Measurements from ENCODE around the gene DMAC2L.
"Not testable (repeated sequence)": the region's sequence is repeated elsewhere in the genome, so short reads cannot be mapped to it uniquely, and the experiment has no call there.

DMAC2L gene

DNA sequence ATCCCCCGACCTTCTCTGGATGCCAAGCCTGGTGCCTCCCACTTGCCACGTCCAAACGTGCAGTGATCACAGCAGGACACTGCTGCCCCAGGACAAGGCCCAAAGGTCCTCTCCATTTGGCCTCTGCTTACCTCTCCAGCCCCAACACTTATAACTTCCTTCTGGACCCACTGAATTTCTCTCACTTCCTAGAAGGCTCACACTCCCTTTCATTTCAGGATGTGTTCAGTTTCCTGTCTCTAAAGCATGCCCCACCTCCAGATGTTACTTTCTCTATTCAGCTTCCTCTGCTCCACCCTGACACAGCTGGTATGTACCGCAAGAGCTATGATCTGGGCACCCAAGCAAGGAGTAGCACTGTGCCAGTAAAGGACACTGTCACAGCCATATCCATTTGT, 51.6 kb downstream of the DMAC2L start:
- H3K27me3 ChIP-seq (replicated peaks in 2 of 5; ENCODE audit: control insufficient read depth in 4 of 5, insufficient read depth in 5 of 5, low read length in 4 of 5), result no peaks in the 10 kb centered on the region
- H3K9me3 ChIP-seq (ENCODE audit: control extremely low read depth in 1 of 5, control insufficient read depth in 4 of 5, insufficient read depth in 2 of 5, low read depth in 1 of 5, low read length in 4 of 5), result no peaks in the 10 kb centered on the region
- H3K4me3 ChIP-seq (ENCODE audit: control insufficient read depth in 1 of 7, extremely low read depth in 1 of 7, insufficient read depth in 4 of 7, low read depth in 2 of 7, low read length in 6 of 7), result peak overlapping the region in 6 of 7 experiments; percentile 39 to 81 (median 72)
- 4% methylated on average over 4 of the region's 4 CpGs for WGBS (ENCODE audit: insufficient coverage)
- peak overlapping the region; percentile 33 to 83 for H3K27ac ChIP-seq (ENCODE audit: insufficient read depth in 1 of 2, low read depth in 1 of 2, low read length in 2 of 2, poor library complexity in 1 of 2, severe bottlenecking in 2 of 2)
- POLR2A ChIA-PET, result no interaction called here
- CTCF ChIA-PET, result interaction anchor here (0.9 to 2.2 kb wide), 7 partner anchors 13 to 351 kb away, joined by 4 to 6 read pairs (median 6); no protein-coding TSS in a partner anchor
- H3K36me3 ChIP-seq (ENCODE audit: control insufficient read depth in 4 of 4, insufficient read depth in 4 of 4, low read length in 3 of 4), result peaks cover 0 to 7% (median 0%) of the 10 kb centered on the region in 4 experiments
- peak; percentile 69 to 94 (median 90) for DNase-seq
- peaks cover 7 to 43% (median 21%) of the 10 kb centered on the region in 4 experiments for H3K4me1 ChIP-seq (ENCODE audit: control extremely low read depth in 1 of 4, control insufficient read depth in 4 of 4, insufficient read depth in 4 of 4, low read length in 3 of 4)

GRCh38 chr14:50364792-50365191, 52.7 kb downstream of the DMAC2L start:
- DNase-seq, result no peak
- Histone ChIP-seq H3K27me3 (replicated peaks in 2 of 5; ENCODE audit: control insufficient read depth in 4 of 5, insufficient read depth in 5 of 5, low read length in 4 of 5) (no peaks in the 10 kb centered on the region), H3K4me3 (ENCODE audit: control insufficient read depth in 1 of 7, extremely low read depth in 1 of 7, insufficient read depth in 4 of 7, low read depth in 2 of 7, low read length in 6 of 7) (no peak overlapping the region), H3K36me3 (ENCODE audit: control insufficient read depth in 4 of 4, insufficient read depth in 4 of 4, low read length in 3 of 4) (peaks cover 0 to 3% (median 0%) of the 10 kb centered on the region in 4 experiments), H3K4me1 (ENCODE audit: control extremely low read depth in 1 of 4, control insufficient read depth in 4 of 4, insufficient read depth in 4 of 4, low read length in 3 of 4) (peaks cover 7 to 43% (median 21%) of the 10 kb centered on the region in 4 experiments), H3K27ac (ENCODE audit: insufficient read depth in 1 of 2, low read depth in 1 of 2, low read length in 2 of 2, poor library complexity in 1 of 2, severe bottlenecking in 2 of 2) (no peak overlapping the region), H3K9me3 (ENCODE audit: control extremely low read depth in 1 of 5, control insufficient read depth in 4 of 5, insufficient read depth in 2 of 5, low read depth in 1 of 5, low read length in 4 of 5) (no peaks in the 10 kb centered on the region)
- ChIA-PET POLR2A (no interaction called here), CTCF (interaction anchor here (0.9 to 2.2 kb wide), 5 partner anchors 17 to 350 kb away, joined by 4 to 6 read pairs (median 4); no protein-coding TSS in a partner anchor)
- WGBS (ENCODE audit: insufficient coverage), result 100% methylated on average over 1 of the region's 1 CpG

- H3K27me3 ChIP-seq (replicated peaks in 2 of 5; ENCODE audit: control insufficient read depth in 4 of 5, insufficient read depth in 5 of 5, low read length in 4 of 5); H3K4me3 ChIP-seq (ENCODE audit: control insufficient read depth in 1 of 7, extremely low read depth in 1 of 7, insufficient read depth in 4 of 7, low read depth in 2 of 7, low read length in 6 of 7); H3K9me3 ChIP-seq (ENCODE audit: control extremely low read depth in 1 of 5, control insufficient read depth in 4 of 5, insufficient read depth in 2 of 5, low read depth in 1 of 5, low read length in 4 of 5); H3K36me3 ChIP-seq (ENCODE audit: control insufficient read depth in 4 of 4, insufficient read depth in 4 of 4, low read length in 3 of 4); DNase-seq; H3K27ac ChIP-seq (ENCODE audit: insufficient read depth in 1 of 2, low read depth in 1 of 2, low read length in 2 of 2, poor library complexity in 1 of 2, severe bottlenecking in 2 of 2): not testable (repeated sequence)
- peaks cover 7 to 43% (median 21%) of the 10 kb centered on the region in 4 experiments for H3K4me1 ChIP-seq (ENCODE audit: control extremely low read depth in 1 of 4, control insufficient read depth in 4 of 4, insufficient read depth in 4 of 4, low read length in 3 of 4)
- POLR2A ChIA-PET, result interaction anchor here (0.6 kb wide), 1 partner anchor 19 kb away, joined by 3 read pairs; no protein-coding TSS in a partner anchor
- 97% methylated on average over 6 of the region's 7 CpGs for WGBS (ENCODE audit: insufficient coverage)
- CTCF ChIA-PET, result interaction anchor here (1.0 to 2.0 kb wide), 6 partner anchors 11 to 45 kb away, joined by 3 to 6 read pairs (median 4); no protein-coding TSS in a partner anchor
Measured at GRCh38 chr14:50365572-50365971, 53.4 kb downstream of the DMAC2L start.

GRCh38 chr14:50366115-50366514, 54.0 kb downstream of the DMAC2L start:
- Histone ChIP-seq H3K4me1 (ENCODE audit: control extremely low read depth in 1 of 4, control insufficient read depth in 4 of 4, insufficient read depth in 4 of 4, low read length in 3 of 4) (peaks cover 7 to 43% (median 21%) of the 10 kb centered on the region in 4 experiments), H3K4me3 (ENCODE audit: control insufficient read depth in 1 of 7, extremely low read depth in 1 of 7, insufficient read depth in 4 of 7, low read depth in 2 of 7, low read length in 6 of 7) (no peak overlapping the region), H3K9me3 (ENCODE audit: control extremely low read depth in 1 of 5, control insufficient read depth in 4 of 5, insufficient read depth in 2 of 5, low read depth in 1 of 5, low read length in 4 of 5) (no peaks in the 10 kb centered on the region), H3K36me3 (ENCODE audit: control insufficient read depth in 4 of 4, insufficient read depth in 4 of 4, low read length in 3 of 4) (no peaks in the 10 kb centered on the region), H3K27ac (ENCODE audit: insufficient read depth in 1 of 2, low read depth in 1 of 2, low read length in 2 of 2, poor library complexity in 1 of 2, severe bottlenecking in 2 of 2) (no peak overlapping the region), H3K27me3 (replicated peaks in 2 of 5; ENCODE audit: control insufficient read depth in 4 of 5, insufficient read depth in 5 of 5, low read length in 4 of 5) (no peaks in the 10 kb centered on the region)
- no peak for DNase-seq
- ChIA-PET POLR2A (interaction anchor here (0.6 kb wide), 1 partner anchor 19 kb away, joined by 3 read pairs; no protein-coding TSS in a partner anchor), CTCF (interaction anchor here (1.0 to 1.5 kb wide), 6 partner anchors 11 to 45 kb away, joined by 3 to 5 read pairs (median 4); no protein-coding TSS in a partner anchor)
- WGBS (ENCODE audit: insufficient coverage), result 100% methylated on average over 3 of the region's 3 CpGs

GRCh38 chr14:50366589-50366988, 54.5 kb downstream of the DMAC2L start:
- Histone ChIP-seq H3K4me1 (ENCODE audit: control extremely low read depth in 1 of 4, control insufficient read depth in 4 of 4, insufficient read depth in 4 of 4, low read length in 3 of 4) (peaks cover 7 to 43% (median 21%) of the 10 kb centered on the region in 4 experiments), H3K36me3 (ENCODE audit: control insufficient read depth in 4 of 4, insufficient read depth in 4 of 4, low read length in 3 of 4) (no peaks in the 10 kb centered on the region), H3K27ac (ENCODE audit: insufficient read depth in 1 of 2, low read depth in 1 of 2, low read length in 2 of 2, poor library complexity in 1 of 2, severe bottlenecking in 2 of 2) (no peak overlapping the region), H3K9me3 (ENCODE audit: control extremely low read depth in 1 of 5, control insufficient read depth in 4 of 5, insufficient read depth in 2 of 5, low read depth in 1 of 5, low read length in 4 of 5) (no peaks in the 10 kb centered on the region), H3K4me3 (ENCODE audit: control insufficient read depth in 1 of 7, extremely low read depth in 1 of 7, insufficient read depth in 4 of 7, low read depth in 2 of 7, low read length in 6 of 7) (no peak overlapping the region), H3K27me3 (replicated peaks in 2 of 5; ENCODE audit: control insufficient read depth in 4 of 5, insufficient read depth in 5 of 5, low read length in 4 of 5) (no peaks in the 10 kb centered on the region)
- ChIA-PET CTCF (interaction anchor here (1.0 to 1.5 kb wide), 4 partner anchors 10 to 46 kb away, joined by 3 to 5 read pairs (median 4); no protein-coding TSS in a partner anchor), POLR2A (no interaction called here)
- WGBS (ENCODE audit: insufficient coverage), result 94% methylated on average over 4 of the region's 4 CpGs
- DNase-seq, result no peak

DNA sequence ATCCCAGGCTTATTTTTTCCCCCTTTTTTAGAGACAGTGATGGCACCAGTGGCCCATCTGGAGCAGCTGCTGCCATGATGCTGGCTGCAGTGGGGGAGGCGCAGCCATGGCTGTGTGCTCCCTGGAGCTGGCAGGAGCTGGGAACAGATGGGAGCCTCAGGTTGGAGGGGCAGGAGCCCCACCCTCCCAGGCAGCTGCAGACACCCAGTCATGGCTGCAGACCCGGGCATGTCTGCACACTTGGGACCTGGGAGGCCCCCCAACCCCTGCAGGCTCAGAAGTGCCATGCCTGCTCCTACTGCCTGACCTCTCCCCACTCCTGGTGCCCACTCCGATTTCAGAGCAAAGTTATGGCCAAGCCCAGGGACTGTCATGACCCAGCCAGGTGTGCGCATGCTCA, 59.4 kb downstream of the DMAC2L start:
- WGBS (ENCODE audit: insufficient coverage), result 100% methylated on average over 1 of the region's 4 CpGs
- H3K4me3 ChIP-seq (ENCODE audit: control insufficient read depth in 1 of 7, extremely low read depth in 1 of 7, insufficient read depth in 4 of 7, low read depth in 2 of 7, low read length in 6 of 7), result no peak overlapping the region
- H3K36me3 ChIP-seq (ENCODE audit: control insufficient read depth in 4 of 4, insufficient read depth in 4 of 4, low read length in 3 of 4), result no peaks in the 10 kb centered on the region
- ChIA-PET CTCF (no interaction called here), POLR2A (no interaction called here)
- H3K27me3 ChIP-seq (replicated peaks in 2 of 5; ENCODE audit: control insufficient read depth in 4 of 5, insufficient read depth in 5 of 5, low read length in 4 of 5), result no peaks in the 10 kb centered on the region
- peaks cover 0 to 7% (median 1%) of the 10 kb centered on the region in 4 experiments for H3K4me1 ChIP-seq (ENCODE audit: control extremely low read depth in 1 of 4, control insufficient read depth in 4 of 4, insufficient read depth in 4 of 4, low read length in 3 of 4)
- H3K9me3 ChIP-seq (ENCODE audit: control extremely low read depth in 1 of 5, control insufficient read depth in 4 of 5, insufficient read depth in 2 of 5, low read depth in 1 of 5, low read length in 4 of 5), result no peaks in the 10 kb centered on the region
- H3K27ac ChIP-seq (ENCODE audit: insufficient read depth in 1 of 2, low read depth in 1 of 2, low read length in 2 of 2, poor library complexity in 1 of 2, severe bottlenecking in 2 of 2), result no peak overlapping the region
- no peak for DNase-seq

DNA sequence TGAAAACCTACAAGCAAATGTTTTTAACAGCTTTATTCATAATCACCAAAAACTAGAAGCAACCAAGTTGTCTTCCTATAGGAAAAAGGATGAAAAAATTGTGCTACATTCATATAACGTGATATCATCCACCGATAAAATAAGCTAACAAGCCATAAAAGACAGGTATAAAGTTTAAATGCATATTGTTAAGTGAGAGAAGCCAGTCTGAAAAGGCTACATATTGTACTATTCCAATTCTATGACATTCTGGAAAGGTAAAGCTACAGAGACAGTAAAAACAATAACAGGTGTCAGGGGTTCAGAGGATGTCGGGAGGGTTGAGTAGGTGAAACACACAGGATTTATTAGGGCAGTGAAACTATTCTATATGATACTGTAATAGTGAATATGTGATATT, 61.8 kb downstream of the DMAC2L start:
- H3K27ac ChIP-seq (ENCODE audit: insufficient read depth in 1 of 2, low read depth in 1 of 2, low read length in 2 of 2, poor library complexity in 1 of 2, severe bottlenecking in 2 of 2), result no peak overlapping the region
- no peaks in the 10 kb centered on the region for H3K4me1 ChIP-seq (ENCODE audit: control extremely low read depth in 1 of 4, control insufficient read depth in 4 of 4, insufficient read depth in 4 of 4, low read length in 3 of 4)
- no peaks in the 10 kb centered on the region for H3K27me3 ChIP-seq (replicated peaks in 2 of 5; ENCODE audit: control insufficient read depth in 4 of 5, insufficient read depth in 5 of 5, low read length in 4 of 5)
- CTCF ChIA-PET, result interaction anchor here (1.1 kb wide), 1 partner anchor 11 kb away, joined by 5 read pairs; no protein-coding TSS in a partner anchor
- POLR2A ChIA-PET, result no interaction called here
- H3K36me3 ChIP-seq (ENCODE audit: control insufficient read depth in 4 of 4, insufficient read depth in 4 of 4, low read length in 3 of 4), result peaks cover 0 to 4% (median 0%) of the 10 kb centered on the region in 4 experiments
- no peak for DNase-seq
- H3K9me3 ChIP-seq (ENCODE audit: control extremely low read depth in 1 of 5, control insufficient read depth in 4 of 5, insufficient read depth in 2 of 5, low read depth in 1 of 5, low read length in 4 of 5), result no peaks in the 10 kb centered on the region
- no peak overlapping the region for H3K4me3 ChIP-seq (ENCODE audit: control insufficient read depth in 1 of 7, extremely low read depth in 1 of 7, insufficient read depth in 4 of 7, low read depth in 2 of 7, low read length in 6 of 7)
- 89% methylated on average over 1 of the region's 3 CpGs for WGBS (ENCODE audit: insufficient coverage)

All from common myeloid progenitor, CD34-positive (primary cell).